Fibroblast of villous mesenchyme (primary cell): Measurements from ENCODE around the gene GADD45G. TPM values are rescaled to one million over a fixed set of nuclear protein-coding genes. Genes with fewer than 3 reads are reported as not detected.

Experiments
- DNase-seq: peaks from one replicate; pipeline ENCODE4 v3.0.0-alpha.2; 2010; ENCODE audit warnings: low read depth
- H3K4me3 ChIP-seq: 2 replicates; pipeline ENCODE4 v1.5.1; 2011; ENCODE audit warnings: low read depth, mild to moderate bottlenecking, low read length
- total RNA-seq: library from RNA; depleted of rRNA; stranded (reverse); fragments of >200 nt; gene quantifications from 2 replicates; pipeline ENCODE4 v1.2.3, GENCODE V29; 2012
- TF ChIP-seq, protein P1 (sequence below): IDR thresholded peaks from 2 replicates; pipeline ENCODE4 v1.5.1; 2012; ENCODE audit warnings: low read depth, mild to moderate bottlenecking, low read length; ENCODE audit not compliant: insufficient read depth

Gene GADD45G
- total RNA-seq, 1 donor, result 0.43 TPM

DNA sequence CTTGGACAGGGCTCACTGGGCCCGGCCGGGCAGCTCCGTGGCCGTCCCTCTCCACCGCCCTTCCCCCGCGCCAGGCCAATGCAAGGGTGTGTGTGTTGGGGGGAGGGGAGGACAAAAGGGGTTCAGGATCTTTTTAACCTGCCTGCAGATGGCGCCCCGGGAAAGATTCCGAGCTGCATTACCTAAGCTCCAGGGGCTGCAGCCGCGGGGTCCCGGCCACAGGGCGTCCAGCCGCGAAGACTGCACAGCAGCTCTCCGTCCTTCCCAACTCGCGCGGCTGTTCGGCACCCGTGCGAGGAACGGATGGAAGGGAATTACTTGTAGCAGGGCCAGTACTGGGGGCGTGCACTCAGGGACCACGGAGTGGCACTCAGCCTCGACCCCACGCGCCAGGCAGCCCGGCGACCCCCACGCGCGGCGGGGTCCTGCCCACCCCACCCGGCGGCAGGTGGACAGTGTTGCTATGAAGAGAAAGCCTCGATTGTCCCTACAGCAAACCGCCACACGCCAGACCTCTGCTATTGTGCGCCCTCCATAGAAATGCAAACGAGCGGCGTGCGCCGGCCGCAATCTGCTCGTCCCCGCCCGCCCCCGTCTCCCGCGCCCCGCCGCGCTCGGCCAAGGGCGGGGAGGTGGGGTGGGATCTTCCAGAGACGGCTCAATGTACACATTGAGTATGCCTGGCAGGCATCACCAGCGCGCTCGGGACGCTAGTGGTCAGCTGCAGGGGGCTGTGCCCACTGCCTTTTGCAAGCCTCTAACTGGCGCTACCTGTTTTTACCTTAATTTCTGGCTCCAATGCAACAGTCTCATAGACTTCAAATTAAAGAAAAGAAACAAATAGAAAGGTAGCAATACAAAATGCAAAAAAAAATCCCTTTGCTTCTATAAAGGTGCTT is 796 bp upstream of the GADD45G start:
- TF ChIP-seq, protein P1, sequence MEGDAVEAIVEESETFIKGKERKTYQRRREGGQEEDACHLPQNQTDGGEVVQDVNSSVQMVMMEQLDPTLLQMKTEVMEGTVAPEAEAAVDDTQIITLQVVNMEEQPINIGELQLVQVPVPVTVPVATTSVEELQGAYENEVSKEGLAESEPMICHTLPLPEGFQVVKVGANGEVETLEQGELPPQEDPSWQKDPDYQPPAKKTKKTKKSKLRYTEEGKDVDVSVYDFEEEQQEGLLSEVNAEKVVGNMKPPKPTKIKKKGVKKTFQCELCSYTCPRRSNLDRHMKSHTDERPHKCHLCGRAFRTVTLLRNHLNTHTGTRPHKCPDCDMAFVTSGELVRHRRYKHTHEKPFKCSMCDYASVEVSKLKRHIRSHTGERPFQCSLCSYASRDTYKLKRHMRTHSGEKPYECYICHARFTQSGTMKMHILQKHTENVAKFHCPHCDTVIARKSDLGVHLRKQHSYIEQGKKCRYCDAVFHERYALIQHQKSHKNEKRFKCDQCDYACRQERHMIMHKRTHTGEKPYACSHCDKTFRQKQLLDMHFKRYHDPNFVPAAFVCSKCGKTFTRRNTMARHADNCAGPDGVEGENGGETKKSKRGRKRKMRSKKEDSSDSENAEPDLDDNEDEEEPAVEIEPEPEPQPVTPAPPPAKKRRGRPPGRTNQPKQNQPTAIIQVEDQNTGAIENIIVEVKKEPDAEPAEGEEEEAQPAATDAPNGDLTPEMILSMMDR, result peak; percentile 50
- peak; percentile 78 for DNase-seq
- peak overlapping the region; percentile 91 for H3K4me3 ChIP-seq

DNA sequence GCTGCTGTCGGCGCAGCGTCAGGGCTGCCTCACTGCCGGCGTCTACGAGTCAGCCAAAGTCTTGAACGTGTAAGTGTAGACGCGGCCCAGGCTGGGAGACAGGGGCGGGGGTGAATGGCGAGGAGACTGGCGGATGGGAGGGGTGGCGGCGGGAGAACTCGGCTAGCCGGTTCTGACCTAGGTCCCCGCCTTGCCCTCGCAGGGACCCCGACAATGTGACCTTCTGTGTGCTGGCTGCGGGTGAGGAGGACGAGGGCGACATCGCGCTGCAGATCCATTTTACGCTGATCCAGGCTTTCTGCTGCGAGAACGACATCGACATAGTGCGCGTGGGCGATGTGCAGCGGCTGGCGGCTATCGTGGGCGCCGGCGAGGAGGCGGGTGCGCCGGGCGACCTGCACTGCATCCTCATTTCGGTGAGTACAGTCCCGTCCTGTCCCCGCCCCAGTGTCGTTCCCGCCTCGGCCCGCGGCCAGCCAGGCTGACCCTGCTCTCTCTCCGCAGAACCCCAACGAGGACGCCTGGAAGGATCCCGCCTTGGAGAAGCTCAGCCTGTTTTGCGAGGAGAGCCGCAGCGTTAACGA is 745 bp downstream of the GADD45G start:
- DNase-seq, result peak; percentile 43
- TF ChIP-seq, protein P1, result no peak
- H3K4me3 ChIP-seq, result peak overlapping the region; percentile 91

DNA sequence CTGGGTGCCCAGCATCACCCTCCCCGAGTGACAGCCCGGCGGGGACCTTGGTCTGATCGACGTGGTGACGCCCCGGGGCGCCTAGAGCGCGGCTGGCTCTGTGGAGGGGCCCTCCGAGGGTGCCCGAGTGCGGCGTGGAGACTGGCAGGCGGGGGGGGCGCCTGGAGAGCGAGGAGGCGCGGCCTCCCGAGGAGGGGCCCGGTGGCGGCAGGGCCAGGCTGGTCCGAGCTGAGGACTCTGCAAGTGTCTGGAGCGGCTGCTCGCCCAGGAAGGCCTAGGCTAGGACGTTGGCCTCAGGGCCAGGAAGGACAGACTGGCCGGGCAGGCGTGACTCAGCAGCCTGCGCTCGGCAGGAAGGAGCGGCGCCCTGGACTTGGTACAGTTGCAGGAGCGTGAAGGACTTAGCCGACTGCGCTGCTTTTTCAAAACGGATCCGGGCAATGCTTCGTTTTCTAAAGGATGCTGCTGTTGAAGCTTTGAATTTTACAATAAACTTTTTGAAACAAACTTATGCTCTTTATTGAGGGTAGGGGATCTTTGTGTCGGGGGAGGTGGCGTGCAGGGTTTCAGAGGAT is 1.3 kb downstream of the GADD45G start:
- peak; percentile 73 for DNase-seq
- TF ChIP-seq, protein P1, result no peak
- peak overlapping the region; percentile 91 for H3K4me3 ChIP-seq

DNA sequence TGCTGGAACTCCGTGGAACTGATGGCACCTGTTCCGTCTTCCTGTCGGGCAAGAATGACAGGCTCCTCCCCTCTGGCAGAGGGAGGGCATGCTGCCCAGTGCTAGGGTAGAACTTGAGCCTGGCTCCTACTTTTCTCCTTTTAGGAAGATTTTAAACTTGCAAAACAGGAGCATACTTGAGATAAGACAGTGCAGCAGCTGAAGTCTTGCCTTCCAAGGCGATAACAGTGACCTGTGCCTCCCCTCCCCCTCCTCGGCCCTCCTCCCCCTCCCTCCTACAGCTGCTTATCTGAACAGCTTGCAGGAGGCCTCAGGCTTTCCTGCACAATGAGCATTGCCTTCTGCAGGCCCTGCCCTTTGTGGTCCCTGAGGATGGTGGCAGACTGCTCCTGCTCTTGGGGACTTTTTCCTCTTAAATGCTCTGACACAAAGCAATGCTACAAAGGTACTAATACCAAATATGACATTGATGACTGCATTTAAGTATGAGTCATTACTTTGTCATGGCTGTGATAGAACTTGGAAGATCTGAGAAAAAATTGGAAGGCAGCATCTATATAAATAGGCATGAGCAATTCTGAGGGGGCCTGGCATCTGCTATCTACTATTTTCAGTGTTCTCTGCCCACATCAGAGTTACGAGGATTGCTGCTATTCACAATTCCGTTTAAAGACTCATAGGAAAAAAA is 2.0 kb downstream of the GADD45G start:
- TF ChIP-seq, protein P1, result no peak
- H3K4me3 ChIP-seq, result peak overlapping the region; percentile 91
- peak; percentile 81 for DNase-seq

DNA sequence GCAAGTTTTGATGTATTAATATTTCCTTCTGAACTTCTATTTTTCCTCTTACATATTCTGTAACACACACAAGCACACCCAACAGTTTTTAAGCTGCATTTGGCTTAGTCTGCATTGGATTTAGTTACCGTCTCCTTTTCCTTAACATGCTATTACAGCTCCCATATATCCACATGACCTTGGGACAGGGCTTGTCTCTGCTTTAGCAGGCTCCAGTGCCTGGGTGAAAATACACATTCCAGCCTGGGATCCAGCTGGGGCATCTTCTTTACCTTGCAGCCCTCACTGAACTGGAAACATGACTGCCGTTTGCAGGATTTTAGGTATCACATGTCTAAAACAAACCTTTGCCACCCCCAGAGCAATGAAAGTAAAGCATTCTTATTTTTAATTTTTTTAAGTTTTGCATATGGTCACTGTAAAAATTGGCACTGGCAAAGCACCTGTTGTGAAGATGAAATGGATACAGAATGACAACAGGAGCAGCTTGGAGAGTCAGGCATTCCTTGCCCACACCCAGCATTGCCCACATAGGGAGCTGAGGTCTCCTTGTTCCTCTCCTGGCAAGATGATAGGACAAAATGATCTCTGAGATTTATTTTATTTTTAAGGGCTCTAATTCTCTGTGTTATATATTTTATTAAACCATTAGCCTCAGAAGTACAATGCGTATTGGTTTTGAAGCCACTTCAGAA is 4.0 kb downstream of the GADD45G start:
- H3K4me3 ChIP-seq, result no peak overlapping the region
- DNase-seq, result peak; percentile 15
- TF ChIP-seq, protein P1, result no peak

DNA sequence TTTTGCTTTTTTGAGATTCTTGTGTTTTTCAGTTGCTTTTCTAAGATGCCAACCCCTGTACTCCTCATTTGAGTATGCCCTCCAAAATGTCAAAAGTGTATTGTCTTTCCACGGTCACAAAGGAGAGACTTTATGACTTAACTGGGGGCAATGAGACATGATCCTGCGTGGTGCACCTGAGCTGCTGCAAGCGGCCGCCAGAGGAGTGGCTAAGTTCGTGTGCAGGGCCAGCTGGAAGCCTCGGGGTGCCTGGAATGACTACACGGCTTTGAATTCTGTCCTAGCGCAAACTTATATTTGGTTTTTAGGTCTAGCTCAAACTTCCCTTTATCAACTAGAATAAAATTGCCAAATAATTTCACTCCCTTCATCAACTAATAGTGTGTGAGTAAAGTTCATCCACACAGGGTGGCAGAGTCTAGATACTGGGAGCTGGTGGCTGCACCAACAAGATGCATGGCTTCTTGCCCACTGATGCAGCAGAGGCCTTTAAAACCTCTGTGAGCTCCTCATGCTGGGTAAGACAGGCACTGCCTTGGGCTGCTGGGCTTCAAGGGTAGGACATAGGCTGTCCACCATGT is 4.7 kb downstream of the GADD45G start:
- H3K4me3 ChIP-seq, result no peak overlapping the region
- TF ChIP-seq, protein P1, result no peak
- DNase-seq, result no peak
